ENCODE measurements around the gene AQP9.

GRCh38 chr15:58212909-58213526, 74.8 kb downstream of the AQP9 start:
- TF ChIP-seq POLR2A (IDR thresholded peaks at IDR 0.05) (no peak), CTCF (IDR thresholded peaks at IDR 0.05) (peak in 5 of 7 experiments; percentile 11 to 49 (median 31)), POLR2AphosphoS5 (IDR thresholded peaks at IDR 0.05) (no peak), EP300 (IDR thresholded peaks at IDR 0.05) (no peak)

Data from stomach (tissue), 4 donors.